Testis (tissue), 2 donors: ENCODE measurements around the gene VSTM2B.

ENCODE experiments used
- POLR2A ChIP-seq: fragments of 450-650 bp; IDR thresholded peaks from one replicate; pipeline ENCODE4 v1.6.1; 2017; ENCODE audit warnings: antibody characterized with exemption, mild to moderate bottlenecking, moderate library complexity
- TF ChIP-seq, protein P1 (sequence below), 3 experiments: fragments of 450-650 bp in 2 of 3; fragments of 200-600 bp in 1 of 3; sonication (generic) in 1 of 3; IDR thresholded peaks; one replicate each; pipeline ENCODE4 v1.5.1; 2016 to 2019; ENCODE audit warnings: antibody characterized with exemption in 3 of 3, mild to moderate bottlenecking in 2 of 3, moderate library complexity in 1 of 3

DNA sequence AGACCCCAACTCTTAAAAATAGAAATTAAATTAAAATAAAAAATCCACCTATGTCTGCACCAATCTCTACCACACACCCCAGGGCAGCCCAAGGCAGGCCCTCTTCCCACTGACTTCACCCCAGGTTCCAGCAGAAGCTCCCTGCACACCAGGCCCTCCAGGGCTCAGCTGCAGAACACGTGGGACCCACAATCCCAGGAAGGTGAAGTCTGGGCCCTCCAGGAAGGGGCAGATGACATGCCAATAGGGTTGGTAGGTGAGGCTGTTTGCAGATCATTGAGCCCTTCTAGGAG is 19.2 kb upstream of the VSTM2B start:
- TF ChIP-seq, protein P1, sequence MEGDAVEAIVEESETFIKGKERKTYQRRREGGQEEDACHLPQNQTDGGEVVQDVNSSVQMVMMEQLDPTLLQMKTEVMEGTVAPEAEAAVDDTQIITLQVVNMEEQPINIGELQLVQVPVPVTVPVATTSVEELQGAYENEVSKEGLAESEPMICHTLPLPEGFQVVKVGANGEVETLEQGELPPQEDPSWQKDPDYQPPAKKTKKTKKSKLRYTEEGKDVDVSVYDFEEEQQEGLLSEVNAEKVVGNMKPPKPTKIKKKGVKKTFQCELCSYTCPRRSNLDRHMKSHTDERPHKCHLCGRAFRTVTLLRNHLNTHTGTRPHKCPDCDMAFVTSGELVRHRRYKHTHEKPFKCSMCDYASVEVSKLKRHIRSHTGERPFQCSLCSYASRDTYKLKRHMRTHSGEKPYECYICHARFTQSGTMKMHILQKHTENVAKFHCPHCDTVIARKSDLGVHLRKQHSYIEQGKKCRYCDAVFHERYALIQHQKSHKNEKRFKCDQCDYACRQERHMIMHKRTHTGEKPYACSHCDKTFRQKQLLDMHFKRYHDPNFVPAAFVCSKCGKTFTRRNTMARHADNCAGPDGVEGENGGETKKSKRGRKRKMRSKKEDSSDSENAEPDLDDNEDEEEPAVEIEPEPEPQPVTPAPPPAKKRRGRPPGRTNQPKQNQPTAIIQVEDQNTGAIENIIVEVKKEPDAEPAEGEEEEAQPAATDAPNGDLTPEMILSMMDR (IDR thresholded peaks at IDR 0.05), result no peak
- no peak for TF ChIP-seq POLR2A
